HCT116 (cell line): ENCODE data around the gene SH3GL2. TPM values are rescaled to one million over a fixed set of nuclear protein-coding genes. Genes with fewer than 3 reads are reported as not detected.

Experiments used
- ATAC-seq: fragments of 200-7000 bp; cut with Tn5 transposase; 2 replicates; pipeline ENCODE4 v1.9.1; 2020; ENCODE audit warnings: mild to moderate bottlenecking, moderate library complexity
- BruUV-seq: library from RNA; stranded (reverse); fragments of 400-500 nt; replicated peaks from 2 replicates; lab custom pipeline; 2021; lab: Mats Ljungman, UMichigan
- CTCF ChIA-PET: fragments of 300-600 bp; sonication (Branson Sonifier 250); formaldehyde crosslinking; loops from one replicate; lab custom pipeline; 2021; ENCODE audit warnings: antibody characterized with exemption; lab: Charles Lee
- POLR2A ChIA-PET: fragments of 300-600, 350-600 bp; sonication (Branson Sonifier 250); formaldehyde crosslinking; loops from one replicate; lab custom pipeline; 2021; ENCODE audit warnings: antibody characterized with exemption; lab: Charles Lee
- RAD21 ChIA-PET, 2 experiments: fragments of 300-600 bp; sonication (Branson Sonifier 250); formaldehyde crosslinking; loops; one replicate each; lab custom pipeline; 2023; ENCODE audit warnings: low total read pairs in 2 of 2; ENCODE audit not compliant: uncharacterized antibody in 2 of 2, unreplicated experiment in 2 of 2, low non-redundant PET in 1 of 2; lab: Charles Lee
- DNase-seq: peaks from one replicate; pipeline ENCODE4 v3.0.0-alpha.2; 2010; ENCODE audit warnings: low read depth, low spot score
- H2AFZ ChIP-seq: fragments of 200-600 bp; shearing (Covaris generic), sonication (generic); 2 replicates; pipeline ENCODE4 v1.6.1; 2017; ENCODE audit warnings: low read depth, mixed run types, mixed read lengths, antibody characterized with exemption, low read length; ENCODE audit not compliant: poor library complexity, severe bottlenecking
- H3K27ac ChIP-seq: 2 replicates; pipeline ENCODE4 v1.5.1; 2012; ENCODE audit warnings: low read depth, low read length
- H3K27me3 ChIP-seq: fragments of 200-600 bp; sonication (generic); 2 replicates; pipeline ENCODE4 v1.6.1; 2016; ENCODE audit warnings: mixed run types, low read length, mixed read lengths; ENCODE audit not compliant: insufficient read depth
- H3K36me3 ChIP-seq, 2 experiments: fragments of 200-500 bp in 1 of 2; fragments of 200-600 bp in 1 of 2; sonication (Bioruptor generic) in 1 of 2; sonication (generic) in 1 of 2; 2 replicates each; pipeline versions ENCODE4 v1.5.1 to v1.6.1; 2014 to 2016; ENCODE audit warnings: low read length in 2 of 2, inconsistent platforms in 1 of 2, mixed read lengths in 1 of 2, mixed run types in 1 of 2; ENCODE audit not compliant: insufficient read depth in 2 of 2, control insufficient read depth in 1 of 2
- H3K4me1 ChIP-seq, 2 experiments: fragments of 200-600 bp in 1 of 2; sonication (generic) in 1 of 2; 2 replicates each; pipeline versions ENCODE4 v1.5.1 to v1.6.1; 2012 to 2017; ENCODE audit warnings: low read length in 2 of 2, inconsistent platforms in 1 of 2, mild to moderate bottlenecking in 1 of 2, mixed read lengths in 1 of 2, mixed run types in 1 of 2, moderate library complexity in 1 of 2; ENCODE audit not compliant: insufficient read depth in 2 of 2, control insufficient read depth in 1 of 2
- H3K4me2 ChIP-seq: fragments of 200-600 bp; sonication (generic); 2 replicates; pipeline ENCODE4 v1.6.1; 2017; ENCODE audit warnings: mixed run types, low read length, mixed read lengths
- H3K4me3 ChIP-seq, 2 experiments: fragments of 200-600 bp in 1 of 2; sonication (generic) in 1 of 2; replicated peaks in 1 of 2; 2 replicates each; pipeline ENCODE4 v1.5.1; 2011 to 2016; ENCODE audit warnings: low read length in 2 of 2, control low read depth in 1 of 2, low read depth in 1 of 2, mild to moderate bottlenecking in 1 of 2, mixed read lengths in 1 of 2, mixed run types in 1 of 2
- H3K79me2 ChIP-seq: fragments of 200-600 bp; sonication (generic); 2 replicates; pipeline ENCODE4 v1.6.1; 2017; ENCODE audit warnings: mild to moderate bottlenecking, mixed run types, low read length, moderate library complexity, mixed read lengths; ENCODE audit not compliant: insufficient read depth
- H3K9ac ChIP-seq: fragments of 200-600 bp; sonication (generic); 2 replicates; pipeline ENCODE4 v1.6.1; 2016; ENCODE audit warnings: low read length, mixed read lengths
- H3K9me2 ChIP-seq: fragments of 200-600 bp; sonication (generic), shearing (Covaris generic); 2 replicates; pipeline ENCODE4 v1.6.1; 2017; ENCODE audit warnings: mixed run types, mild to moderate bottlenecking, moderate library complexity; ENCODE audit not compliant: insufficient read depth
- H3K9me3 ChIP-seq, 2 experiments: fragments of 200-500 bp in 1 of 2; fragments of 200-600 bp in 1 of 2; sonication (Bioruptor generic) in 1 of 2; sonication (generic) in 1 of 2; 2 replicates each; pipeline ENCODE4 v1.6.1; 2014 to 2017; ENCODE audit warnings: low read length in 2 of 2, mixed read lengths in 2 of 2, inconsistent platforms in 1 of 2, low read depth in 1 of 2, mild to moderate bottlenecking in 1 of 2, mixed run types in 1 of 2, moderate library complexity in 1 of 2; ENCODE audit not compliant: control insufficient read depth in 1 of 2, insufficient read depth in 1 of 2
- H4K20me1 ChIP-seq: fragments of 200-600 bp; sonication (generic), shearing (Covaris generic); 2 replicates; pipeline ENCODE4 v1.6.1; 2017; ENCODE audit warnings: mixed run types, mild to moderate bottlenecking, moderate library complexity; ENCODE audit not compliant: insufficient read depth
- CBX3 ChIP-seq: IDR thresholded peaks from 2 replicates; pipeline ENCODE4 v1.6.1; 2012; ENCODE audit warnings: low read depth
- CEBPB ChIP-seq: IDR thresholded peaks from 2 replicates; pipeline ENCODE4 v1.6.1; 2012; ENCODE audit warnings: low read depth
- EGR1 ChIP-seq: IDR thresholded peaks from 2 replicates; pipeline ENCODE4 v1.6.1; 2012; ENCODE audit warnings: low read depth
- ELF1 ChIP-seq: IDR thresholded peaks from 2 replicates; pipeline ENCODE4 v1.6.1; 2012; ENCODE audit warnings: low read depth, borderline replicate concordance
- EZH2 ChIP-seq: fragments of 200-600 bp; sonication (generic); IDR thresholded peaks from 2 replicates; pipeline ENCODE4 v1.6.1; 2017; ENCODE audit warnings: antibody characterized with exemption, mixed run types
- EZH2phosphoT487 ChIP-seq: fragments of 200-600 bp; IDR thresholded peaks from 2 replicates; pipeline ENCODE4 v1.6.1; 2018; ENCODE audit warnings: antibody characterized with exemption, borderline replicate concordance
- FOSL1 ChIP-seq: IDR thresholded peaks from 2 replicates; pipeline ENCODE4 v1.6.1; 2012; ENCODE audit warnings: low read depth
- JUND ChIP-seq: IDR thresholded peaks from 2 replicates; pipeline ENCODE4 v1.6.1; 2012
- POLR2A ChIP-seq: IDR thresholded peaks from 2 replicates; pipeline ENCODE4 v1.7.0; 2011; ENCODE audit warnings: borderline replicate concordance; ENCODE audit not compliant: insufficient read depth, insufficient read length; ENCODE audit errors: extremely low read depth
- POLR2AphosphoS5 ChIP-seq: IDR thresholded peaks from 2 replicates; pipeline ENCODE4 v1.6.1; 2011; ENCODE audit warnings: mild to moderate bottlenecking, low read depth, low read length, moderate library complexity
- SRF ChIP-seq: IDR thresholded peaks from 2 replicates; pipeline ENCODE4 v1.6.1; 2012; ENCODE audit warnings: low read depth
- TCF7L2 ChIP-seq: IDR thresholded peaks from 2 replicates; pipeline ENCODE4 v1.7.0; 2011; ENCODE audit warnings: borderline replicate concordance, inconsistent platforms; ENCODE audit not compliant: insufficient read depth, insufficient read length; ENCODE audit errors: extremely low read depth
- YY1 ChIP-seq: IDR thresholded peaks from 2 replicates; pipeline ENCODE4 v1.6.1; 2011; ENCODE audit warnings: low read length, low read depth, moderate library complexity, mild to moderate bottlenecking; ENCODE audit not compliant: insufficient replicate concordance; ENCODE audit errors: extremely low read depth
- intact Hi-C: fragments of 100-400 bp; cut with micrococcal nuclease; formaldehyde crosslinking; loops from 2 replicates; pipeline ENCODE4 v1.10.0; 2022
- total RNA-seq: library from RNA; stranded (reverse); gene quantifications from one replicate; pipeline ENCODE4 v1.2.1, GENCODE V29; 2021; ENCODE audit not compliant: unreplicated experiment
- TF ChIP-seq, protein P1 (sequence below), 3 experiments: fragments of 200-600 bp in 1 of 3; sonication (generic) in 1 of 3; IDR thresholded peaks in 2 of 3; conservative IDR thresholded peaks in 1 of 3; 2 replicates each; pipeline ENCODE4 v1.5.1; 2012 to 2017; ENCODE audit warnings: low read depth in 2 of 3, low read length in 2 of 3, antibody characterized with exemption in 1 of 3, borderline replicate concordance in 1 of 3, control low read depth in 1 of 3, mild to moderate bottlenecking in 1 of 3, mixed read lengths in 1 of 3, mixed run types in 1 of 3, moderate library complexity in 1 of 3; ENCODE audit not compliant: insufficient read depth in 1 of 3
- TF ChIP-seq, protein P2 (sequence below): IDR thresholded peaks from 2 replicates; pipeline ENCODE4 v1.6.1; 2012; ENCODE audit warnings: low read depth
- TF ChIP-seq, protein P3 (sequence below): IDR thresholded peaks from 2 replicates; pipeline ENCODE4 v1.6.1; 2011; ENCODE audit warnings: mild to moderate bottlenecking, low read length, moderate library complexity; ENCODE audit not compliant: insufficient replicate concordance; ENCODE audit errors: extremely low read depth
- TF ChIP-seq, protein P4 (sequence below): IDR thresholded peaks from 2 replicates; pipeline ENCODE4 v1.6.1; 2012

The SH3GL2 gene
- total RNA-seq, 1 experiment from 2014 or later = not detected

DNA sequence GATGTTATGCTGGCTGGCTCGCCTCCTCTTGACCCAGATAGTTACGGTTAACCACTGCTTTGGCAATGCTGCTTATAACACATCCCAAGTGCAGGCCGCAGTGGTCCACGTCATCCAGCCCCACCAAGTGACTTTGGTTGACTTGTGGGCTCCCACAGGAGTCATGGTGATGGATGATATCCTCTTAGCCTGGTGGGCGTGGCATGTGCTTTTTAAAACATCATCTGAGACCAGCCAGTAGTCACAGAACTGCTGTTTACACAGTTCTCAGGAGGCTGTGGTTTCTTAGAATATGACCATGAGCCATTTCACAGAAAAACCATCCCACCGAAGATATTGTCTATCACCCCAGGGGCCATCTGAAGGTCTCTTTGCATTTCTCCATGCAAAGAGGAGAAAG, 216.9 kb downstream of the SH3GL2 start:
- ATAC-seq (no peak), DNase-seq (no peak)
- Histone ChIP-seq H4K20me1 (no peaks in the 10 kb centered on the region), H3K27ac (no peak overlapping the region), H3K27me3 (no peaks in the 10 kb centered on the region), H3K9me2 (no peaks in the 10 kb centered on the region), H3K4me3 (no peak overlapping the region), H3K4me1 (no peaks in the 10 kb centered on the region), H2AFZ (no peak overlapping the region), H3K36me3 (no peaks in the 10 kb centered on the region), H3K4me2 (no peak overlapping the region), H3K79me2 (no peaks in the 10 kb centered on the region), H3K9ac (no peak overlapping the region), H3K9me3 (no peaks in the 10 kb centered on the region; a peak in 1 of 4 replicates)
- BruUV-seq = no TSS peak
- no peak for TF ChIP-seq JUND
- no peak for TF ChIP-seq CBX3
- no peak for TF ChIP-seq EZH2
- TF ChIP-seq SRF = no peak
- TF ChIP-seq EZH2phosphoT487 = no peak
- TF ChIP-seq CEBPB = no peak
- TF ChIP-seq, protein P1, sequence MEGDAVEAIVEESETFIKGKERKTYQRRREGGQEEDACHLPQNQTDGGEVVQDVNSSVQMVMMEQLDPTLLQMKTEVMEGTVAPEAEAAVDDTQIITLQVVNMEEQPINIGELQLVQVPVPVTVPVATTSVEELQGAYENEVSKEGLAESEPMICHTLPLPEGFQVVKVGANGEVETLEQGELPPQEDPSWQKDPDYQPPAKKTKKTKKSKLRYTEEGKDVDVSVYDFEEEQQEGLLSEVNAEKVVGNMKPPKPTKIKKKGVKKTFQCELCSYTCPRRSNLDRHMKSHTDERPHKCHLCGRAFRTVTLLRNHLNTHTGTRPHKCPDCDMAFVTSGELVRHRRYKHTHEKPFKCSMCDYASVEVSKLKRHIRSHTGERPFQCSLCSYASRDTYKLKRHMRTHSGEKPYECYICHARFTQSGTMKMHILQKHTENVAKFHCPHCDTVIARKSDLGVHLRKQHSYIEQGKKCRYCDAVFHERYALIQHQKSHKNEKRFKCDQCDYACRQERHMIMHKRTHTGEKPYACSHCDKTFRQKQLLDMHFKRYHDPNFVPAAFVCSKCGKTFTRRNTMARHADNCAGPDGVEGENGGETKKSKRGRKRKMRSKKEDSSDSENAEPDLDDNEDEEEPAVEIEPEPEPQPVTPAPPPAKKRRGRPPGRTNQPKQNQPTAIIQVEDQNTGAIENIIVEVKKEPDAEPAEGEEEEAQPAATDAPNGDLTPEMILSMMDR (IDR thresholded peaks at IDR 0.05 in 2 of 3, conservative IDR thresholded peaks at IDR 0.05 in 1 of 3; ENCODE audit: borderline replicate concordance in 1 of 3, insufficient read depth in 1 of 3, low read depth in 2 of 3, low read length in 2 of 3) = no peak
- TF ChIP-seq, protein P2, sequence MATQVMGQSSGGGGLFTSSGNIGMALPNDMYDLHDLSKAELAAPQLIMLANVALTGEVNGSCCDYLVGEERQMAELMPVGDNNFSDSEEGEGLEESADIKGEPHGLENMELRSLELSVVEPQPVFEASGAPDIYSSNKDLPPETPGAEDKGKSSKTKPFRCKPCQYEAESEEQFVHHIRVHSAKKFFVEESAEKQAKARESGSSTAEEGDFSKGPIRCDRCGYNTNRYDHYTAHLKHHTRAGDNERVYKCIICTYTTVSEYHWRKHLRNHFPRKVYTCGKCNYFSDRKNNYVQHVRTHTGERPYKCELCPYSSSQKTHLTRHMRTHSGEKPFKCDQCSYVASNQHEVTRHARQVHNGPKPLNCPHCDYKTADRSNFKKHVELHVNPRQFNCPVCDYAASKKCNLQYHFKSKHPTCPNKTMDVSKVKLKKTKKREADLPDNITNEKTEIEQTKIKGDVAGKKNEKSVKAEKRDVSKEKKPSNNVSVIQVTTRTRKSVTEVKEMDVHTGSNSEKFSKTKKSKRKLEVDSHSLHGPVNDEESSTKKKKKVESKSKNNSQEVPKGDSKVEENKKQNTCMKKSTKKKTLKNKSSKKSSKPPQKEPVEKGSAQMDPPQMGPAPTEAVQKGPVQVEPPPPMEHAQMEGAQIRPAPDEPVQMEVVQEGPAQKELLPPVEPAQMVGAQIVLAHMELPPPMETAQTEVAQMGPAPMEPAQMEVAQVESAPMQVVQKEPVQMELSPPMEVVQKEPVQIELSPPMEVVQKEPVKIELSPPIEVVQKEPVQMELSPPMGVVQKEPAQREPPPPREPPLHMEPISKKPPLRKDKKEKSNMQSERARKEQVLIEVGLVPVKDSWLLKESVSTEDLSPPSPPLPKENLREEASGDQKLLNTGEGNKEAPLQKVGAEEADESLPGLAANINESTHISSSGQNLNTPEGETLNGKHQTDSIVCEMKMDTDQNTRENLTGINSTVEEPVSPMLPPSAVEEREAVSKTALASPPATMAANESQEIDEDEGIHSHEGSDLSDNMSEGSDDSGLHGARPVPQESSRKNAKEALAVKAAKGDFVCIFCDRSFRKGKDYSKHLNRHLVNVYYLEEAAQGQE = no peak
- no peak for TF ChIP-seq EGR1
- no peak for TF ChIP-seq TCF7L2
- TF ChIP-seq YY1 = no peak
- TF ChIP-seq, protein P3, sequence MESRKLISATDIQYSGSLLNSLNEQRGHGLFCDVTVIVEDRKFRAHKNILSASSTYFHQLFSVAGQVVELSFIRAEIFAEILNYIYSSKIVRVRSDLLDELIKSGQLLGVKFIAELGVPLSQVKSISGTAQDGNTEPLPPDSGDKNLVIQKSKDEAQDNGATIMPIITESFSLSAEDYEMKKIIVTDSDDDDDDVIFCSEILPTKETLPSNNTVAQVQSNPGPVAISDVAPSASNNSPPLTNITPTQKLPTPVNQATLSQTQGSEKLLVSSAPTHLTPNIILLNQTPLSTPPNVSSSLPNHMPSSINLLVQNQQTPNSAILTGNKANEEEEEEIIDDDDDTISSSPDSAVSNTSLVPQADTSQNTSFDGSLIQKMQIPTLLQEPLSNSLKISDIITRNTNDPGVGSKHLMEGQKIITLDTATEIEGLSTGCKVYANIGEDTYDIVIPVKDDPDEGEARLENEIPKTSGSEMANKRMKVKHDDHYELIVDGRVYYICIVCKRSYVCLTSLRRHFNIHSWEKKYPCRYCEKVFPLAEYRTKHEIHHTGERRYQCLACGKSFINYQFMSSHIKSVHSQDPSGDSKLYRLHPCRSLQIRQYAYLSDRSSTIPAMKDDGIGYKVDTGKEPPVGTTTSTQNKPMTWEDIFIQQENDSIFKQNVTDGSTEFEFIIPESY = no peak
- TF ChIP-seq POLR2AphosphoS5 = no peak
- no peak for TF ChIP-seq FOSL1
- TF ChIP-seq ELF1 = no peak
- TF ChIP-seq POLR2A = no peak
- TF ChIP-seq, protein P4, sequence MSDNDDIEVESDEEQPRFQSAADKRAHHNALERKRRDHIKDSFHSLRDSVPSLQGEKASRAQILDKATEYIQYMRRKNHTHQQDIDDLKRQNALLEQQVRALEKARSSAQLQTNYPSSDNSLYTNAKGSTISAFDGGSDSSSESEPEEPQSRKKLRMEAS = no peak
- RAD21 ChIA-PET = no interaction called here
- intact Hi-C loops = no loop called here
- CTCF ChIA-PET = no interaction called here
- POLR2A ChIA-PET = no interaction called here
